Fibroblast of the aortic adventitia (primary cell): ENCODE measurements around the gene HSFX2. TPM values are rescaled to one million over a fixed set of nuclear protein-coding genes. Genes with fewer than 3 reads are reported as not detected.
"Not testable (repeated sequence)": the region's sequence is repeated elsewhere in the genome, so short reads cannot be mapped to it uniquely, and the experiment has no call there.

Experiments used
- DNase-seq: peaks from one replicate; pipeline ENCODE4 v3.0.0-alpha.2; 2010; ENCODE audit warnings: low read depth
- H3K4me3 ChIP-seq: 2 replicates; pipeline ENCODE4 v1.5.1; 2011; ENCODE audit warnings: low read depth, mild to moderate bottlenecking, control low read depth, low read length, moderate library complexity
- total RNA-seq: library from RNA; depleted of rRNA; stranded (reverse); fragments of >200 nt; gene quantifications from 2 replicates; pipeline ENCODE4 v1.2.3, GENCODE V29; 2012; ENCODE audit warnings: low replicate concordance
- TF ChIP-seq, protein P1 (sequence below): IDR thresholded peaks from 2 replicates; pipeline ENCODE4 v1.5.1; 2011; ENCODE audit warnings: mild to moderate bottlenecking, low read length, control low read depth, inconsistent platforms; ENCODE audit not compliant: insufficient read depth

Gene HSFX2
- total RNA-seq: 0.36 TPM in 1 of 2 replicates, not detected in the other

DNA sequence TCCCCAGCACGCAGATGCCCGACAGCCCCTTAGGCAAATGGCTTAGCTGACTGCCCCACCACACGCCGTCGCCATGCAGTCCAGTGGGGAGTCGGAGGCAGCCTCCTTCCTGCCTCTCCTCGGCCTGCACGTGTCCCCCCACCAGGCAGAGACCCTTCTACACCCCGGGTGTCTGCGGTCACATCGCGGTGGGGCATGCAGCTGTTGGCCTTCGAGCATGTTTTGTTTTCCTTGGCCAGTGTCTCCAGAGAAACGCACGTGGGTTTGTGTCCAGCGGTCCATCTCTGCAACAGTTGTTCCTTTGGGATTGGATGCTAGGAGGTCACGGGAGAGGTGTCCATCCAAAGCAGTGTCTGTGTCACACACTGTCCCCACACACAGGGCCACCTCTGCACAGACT is at the start of gene HSFX2:
Gene HSFX2 (minus strand): TSS at position 101 of the 400 bp plus-strand sequence. CDS start 614 bp downstream, outside the sequence.
- not testable (repeated sequence) for DNase-seq, H3K4me3 ChIP-seq

- H3K4me3 ChIP-seq: no peak overlapping the region
- TF ChIP-seq, protein P1, sequence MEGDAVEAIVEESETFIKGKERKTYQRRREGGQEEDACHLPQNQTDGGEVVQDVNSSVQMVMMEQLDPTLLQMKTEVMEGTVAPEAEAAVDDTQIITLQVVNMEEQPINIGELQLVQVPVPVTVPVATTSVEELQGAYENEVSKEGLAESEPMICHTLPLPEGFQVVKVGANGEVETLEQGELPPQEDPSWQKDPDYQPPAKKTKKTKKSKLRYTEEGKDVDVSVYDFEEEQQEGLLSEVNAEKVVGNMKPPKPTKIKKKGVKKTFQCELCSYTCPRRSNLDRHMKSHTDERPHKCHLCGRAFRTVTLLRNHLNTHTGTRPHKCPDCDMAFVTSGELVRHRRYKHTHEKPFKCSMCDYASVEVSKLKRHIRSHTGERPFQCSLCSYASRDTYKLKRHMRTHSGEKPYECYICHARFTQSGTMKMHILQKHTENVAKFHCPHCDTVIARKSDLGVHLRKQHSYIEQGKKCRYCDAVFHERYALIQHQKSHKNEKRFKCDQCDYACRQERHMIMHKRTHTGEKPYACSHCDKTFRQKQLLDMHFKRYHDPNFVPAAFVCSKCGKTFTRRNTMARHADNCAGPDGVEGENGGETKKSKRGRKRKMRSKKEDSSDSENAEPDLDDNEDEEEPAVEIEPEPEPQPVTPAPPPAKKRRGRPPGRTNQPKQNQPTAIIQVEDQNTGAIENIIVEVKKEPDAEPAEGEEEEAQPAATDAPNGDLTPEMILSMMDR: no peak
- no peak for DNase-seq
Observed at GRCh38 chrX:149643496-149643895, 48.4 kb upstream of the HSFX2 start.

GRCh38 chrX:149641835-149642234 is 46.7 kb upstream of the HSFX2 start:
- TF ChIP-seq, protein P1: no peak
- DNase-seq: peak; percentile 64
- H3K4me3 ChIP-seq: no peak overlapping the region

- H3K4me3 ChIP-seq: no peak overlapping the region
- TF ChIP-seq, protein P1: no peak
- DNase-seq: no peak
Observed at GRCh38 chrX:149641432-149641831, 46.3 kb upstream of the HSFX2 start.

DNA sequence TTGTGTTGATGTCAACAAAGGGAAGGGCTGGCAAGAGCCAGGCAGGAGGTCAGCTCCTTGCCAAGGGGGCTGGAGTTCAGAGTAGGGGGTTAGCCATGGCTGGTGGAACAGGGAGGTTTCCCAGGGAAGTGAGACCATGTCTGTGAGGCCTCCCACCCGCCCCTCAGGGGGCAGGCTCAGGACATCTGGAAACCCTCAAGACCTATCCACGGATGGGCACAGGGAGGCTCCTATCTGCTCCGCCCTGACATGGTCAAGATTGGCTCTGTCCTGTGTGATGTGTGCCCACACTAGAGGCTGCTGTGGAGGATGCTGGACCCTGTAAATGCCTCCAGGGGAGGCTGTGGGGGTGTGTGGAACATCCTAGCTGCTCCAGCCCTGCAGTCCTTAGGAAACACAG is 44.5 kb upstream of the HSFX2 start:
- TF ChIP-seq, protein P1: no peak

DNA sequence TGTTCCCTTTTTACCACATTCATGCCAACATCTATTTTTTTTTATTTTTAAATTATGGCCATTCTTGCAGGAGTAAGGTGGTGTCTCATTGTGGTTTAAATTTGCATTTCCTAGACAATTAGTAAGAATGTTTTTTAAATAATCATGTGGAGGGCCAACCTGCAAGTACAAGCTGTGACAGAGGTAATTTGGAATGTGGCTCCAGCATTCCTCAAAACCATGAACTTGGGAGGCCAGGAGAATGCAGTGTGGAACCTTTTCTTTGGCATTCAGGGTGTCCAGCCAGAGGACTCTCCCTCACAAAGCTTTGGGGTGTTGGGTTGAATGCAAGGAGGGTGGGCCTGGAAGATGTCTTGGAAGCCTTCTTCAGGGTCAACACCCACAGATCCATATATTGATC is 43.7 kb upstream of the HSFX2 start:
- DNase-seq: peak; percentile 15
- H3K4me3 ChIP-seq: no peak overlapping the region
- TF ChIP-seq, protein P1: no peak

More for the DNA sequence above, 44.5 kb upstream of the HSFX2 start:
- no peak for DNase-seq
- H3K4me3 ChIP-seq: no peak overlapping the region

DNA sequence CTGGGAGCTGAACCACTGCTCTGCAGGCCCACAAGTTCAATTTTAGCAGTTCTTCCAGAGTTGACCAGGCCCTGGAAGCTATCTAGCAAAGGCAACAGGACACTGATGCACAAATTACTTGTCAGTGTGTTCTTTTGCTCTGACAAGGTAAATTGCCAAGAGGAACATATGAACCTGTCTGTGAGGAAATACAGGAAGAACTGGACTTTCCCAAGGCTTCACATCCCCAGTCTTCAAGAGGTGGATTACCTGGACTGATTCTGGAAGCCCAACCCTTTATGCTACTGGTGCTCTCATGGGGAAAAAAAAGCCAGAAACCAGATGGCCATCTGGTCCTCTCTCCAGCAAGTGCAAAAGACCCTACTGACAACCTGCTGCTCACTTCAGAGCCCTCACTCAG is 38.4 kb upstream of the HSFX2 start:
- TF ChIP-seq, protein P1: no peak
- no peak for DNase-seq
- H3K4me3 ChIP-seq: no peak overlapping the region
